ENCODE measurements around the gene ZBTB20.

The ZBTB20 gene

GRCh38 chr3:114290911-114291901 lies 855.9 kb downstream of the ZBTB20 start:
- Mint-ChIP-seq H3K4me1 (peaks cover 5% of the 10 kb centered on the region), H3K27me3 (no peaks in the 10 kb centered on the region), H3K4me3 (peak overlapping the region; percentile 34), H3K36me3 (no peaks in the 10 kb centered on the region), H3K9me3 (no peaks in the 10 kb centered on the region), H3K27ac (peak overlapping the region; percentile 87)

- Mint-ChIP-seq H3K27ac (peak overlapping the region; percentile 39), H3K36me3 (no peaks in the 10 kb centered on the region), H3K4me3 (no peak overlapping the region), H3K9me3 (no peaks in the 10 kb centered on the region), H3K4me1 (peaks cover 12% of the 10 kb centered on the region), H3K27me3 (no peaks in the 10 kb centered on the region)
These were observed 860.8 kb downstream of the ZBTB20 start for GRCh38 chr3:114286266-114286665.

- peak overlapping the region; percentile 39 for H3K27ac Mint-ChIP-seq
- H3K36me3 Mint-ChIP-seq, result no peaks in the 10 kb centered on the region
- H3K27me3 Mint-ChIP-seq, result no peaks in the 10 kb centered on the region
- no peaks in the 10 kb centered on the region for H3K9me3 Mint-ChIP-seq
- no peak overlapping the region for H3K4me3 Mint-ChIP-seq
- peaks cover 9% of the 10 kb centered on the region for H3K4me1 Mint-ChIP-seq
These were observed 861.3 kb downstream of the ZBTB20 start for GRCh38 chr3:114285648-114286230.

GRCh38 chr3:114284644-114285043 lies 862.4 kb downstream of the ZBTB20 start:
- Mint-ChIP-seq H3K36me3 (no peaks in the 10 kb centered on the region), H3K9me3 (no peaks in the 10 kb centered on the region), H3K4me1 (peaks cover 9% of the 10 kb centered on the region), H3K4me3 (no peak overlapping the region), H3K27ac (no peak overlapping the region), H3K27me3 (no peaks in the 10 kb centered on the region)
